ENCODE data around the gene KIAA1614.
"Not testable (repeated sequence)": the region's sequence is repeated elsewhere in the genome, so short reads cannot be mapped to it uniquely, and the experiment has no call there.

The KIAA1614 gene

GRCh38 chr1:180941518-180942275, 29.0 kb downstream of the KIAA1614 start:
- DNase-seq (ENCODE audit: low spot score), result no peak

- DNase-seq (ENCODE audit: low spot score), result no peak
These were observed 32.5 kb downstream of the KIAA1614 start for GRCh38 chr1:180945151-180945550.

GRCh38 chr1:180945551-180945950, 32.9 kb downstream of the KIAA1614 start:
- no peak for DNase-seq (ENCODE audit: low spot score)

- no peak for DNase-seq (ENCODE audit: low spot score)
These were observed 33.4 kb downstream of the KIAA1614 start for GRCh38 chr1:180946056-180946455.

- DNase-seq (ENCODE audit: low spot score), result no peak
These were observed 34.1 kb downstream of the KIAA1614 start for GRCh38 chr1:180946541-180947498.

- no peak for DNase-seq (ENCODE audit: low spot score)
These were observed 34.8 kb downstream of the KIAA1614 start for GRCh38 chr1:180947499-180947885.

GRCh38 chr1:180947901-180948640, 35.4 kb downstream of the KIAA1614 start:
- DNase-seq (ENCODE audit: low spot score), result no peak

GRCh38 chr1:180948641-180949615, 36.2 kb downstream of the KIAA1614 start:
- DNase-seq (ENCODE audit: low spot score), result no peak

GRCh38 chr1:180949616-180950000, 36.9 kb downstream of the KIAA1614 start:
- no peak for DNase-seq (ENCODE audit: low spot score)

GRCh38 chr1:180950321-180950720, 37.6 kb downstream of the KIAA1614 start:
- no peak for DNase-seq (ENCODE audit: low spot score)

GRCh38 chr1:180951186-180951745, 38.6 kb downstream of the KIAA1614 start:
- no peak for DNase-seq (ENCODE audit: low spot score)

- DNase-seq (ENCODE audit: low spot score), result no peak
These were observed 39.3 kb downstream of the KIAA1614 start for GRCh38 chr1:180951836-180952656.

GRCh38 chr1:180952657-180953013, 39.9 kb downstream of the KIAA1614 start:
- DNase-seq (ENCODE audit: low spot score), result no peak

GRCh38 chr1:180953291-180954004, 40.8 kb downstream of the KIAA1614 start:
- DNase-seq (ENCODE audit: low spot score), result no peak

- no peak for DNase-seq (ENCODE audit: low spot score)
These were observed 41.5 kb downstream of the KIAA1614 start for GRCh38 chr1:180954005-180954800.

- no peak for DNase-seq (ENCODE audit: low spot score)
These were observed 42.1 kb downstream of the KIAA1614 start for GRCh38 chr1:180954801-180955165.

- no peak for DNase-seq (ENCODE audit: low spot score)
These were observed 43.4 kb downstream of the KIAA1614 start for GRCh38 chr1:180956028-180956640.

- not testable (repeated sequence) for DNase-seq (ENCODE audit: low spot score)
These were observed 46.9 kb downstream of the KIAA1614 start for GRCh38 chr1:180959620-180960019.

Measured in NAMALWA (cell line).